ENCODE results near the gene ACAA2.
A peak's percentile ranks its signal among the peaks of the same experiment; 100 is the strongest.

Gene ACAA2

DNA sequence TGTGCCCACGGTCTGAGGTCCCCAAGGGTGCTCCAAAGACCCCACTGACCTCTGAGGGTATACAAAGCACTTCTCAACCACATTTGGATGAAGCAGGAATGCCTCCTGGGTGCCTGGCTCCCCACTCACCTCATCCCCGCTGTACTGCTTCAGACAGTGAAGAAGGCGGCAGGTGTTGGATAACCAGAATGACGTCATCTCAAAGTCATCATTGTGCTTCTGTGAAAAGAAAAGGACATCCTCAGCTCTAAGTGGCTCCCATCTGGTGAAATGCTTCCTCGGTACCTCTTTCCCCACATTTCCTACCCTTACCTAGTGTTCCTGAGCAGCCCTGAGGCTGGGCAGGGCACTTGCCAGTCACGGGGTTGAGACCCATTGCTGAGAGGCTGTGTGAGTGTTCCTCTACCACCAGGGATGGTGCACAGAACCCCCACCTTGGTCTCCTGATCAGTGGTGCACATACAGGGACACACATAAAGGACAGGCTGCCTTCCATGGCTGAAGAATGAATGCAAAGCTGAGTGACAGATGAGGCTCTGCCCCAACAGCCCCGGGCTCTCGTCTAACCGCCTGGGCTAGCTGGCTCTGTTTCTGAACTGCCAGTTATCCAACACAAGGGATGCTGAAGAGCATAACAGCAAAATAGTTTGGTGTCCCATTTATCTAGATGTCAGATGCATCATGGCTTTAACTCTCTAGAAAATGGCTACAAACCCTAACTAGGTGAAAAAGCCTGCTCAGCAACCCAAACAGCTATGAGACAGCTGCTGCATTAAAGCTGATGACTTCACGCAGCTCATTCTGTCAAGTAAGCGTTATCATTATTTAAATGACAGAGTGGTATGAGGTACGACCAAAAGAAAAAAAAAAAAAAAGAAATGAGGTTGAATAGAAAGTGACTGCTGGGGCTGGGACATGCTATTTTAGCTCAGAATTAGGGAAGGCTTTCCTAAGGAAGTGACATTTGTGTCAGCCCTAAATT lies 28.2 kb upstream of the ACAA2 start:
- H3K23ac ChIP-seq (ENCODE audit: low read length): no peak overlapping the region
- no peaks in the 10 kb centered on the region for H3K79me1 ChIP-seq (ENCODE audit: low read length)
- no peak overlapping the region for H3K4ac ChIP-seq (ENCODE audit: low read depth, low read length)
- no peak overlapping the region for H2BK12ac ChIP-seq (ENCODE audit: low read length)
- H4K8ac ChIP-seq (ENCODE audit: low read depth, low read length): no peak overlapping the region
- H3K27ac ChIP-seq (ENCODE audit: low read depth, low read length): no peak overlapping the region
- no peak overlapping the region for H3K4me2 ChIP-seq (ENCODE audit: low read length)
- H3K14ac ChIP-seq (ENCODE audit: low read length): no peak overlapping the region
- no peak overlapping the region for H2AFZ ChIP-seq (ENCODE audit: insufficient read depth, low read length, poor library complexity)
- H3K4me3 ChIP-seq (ENCODE audit: low read depth, low read length): no peak overlapping the region
- H3K27me3 ChIP-seq (ENCODE audit: insufficient read depth, low read length): no peaks in the 10 kb centered on the region
- H4K12ac ChIP-seq (ENCODE audit: low read depth, low read length): no peak overlapping the region
- H2BK5ac ChIP-seq (ENCODE audit: low read depth, low read length, poor library complexity): no peak overlapping the region
- H2BK120ac ChIP-seq (ENCODE audit: insufficient read depth, low read length, poor library complexity): no peak overlapping the region
- no peaks in the 10 kb centered on the region for H3K79me2 ChIP-seq (ENCODE audit: control insufficient read depth, insufficient read depth, low read length, poor library complexity)
- no peak overlapping the region for H2AK5ac ChIP-seq (ENCODE audit: low read length)
- H3K36me3 ChIP-seq (ENCODE audit: control insufficient read depth in 1 of 2, insufficient read depth in 2 of 2, low read length in 2 of 2): peaks cover 18 to 25% of the 10 kb centered on the region in 2 experiments
- H3K18ac ChIP-seq (ENCODE audit: low read length): no peak overlapping the region
- H3K4me1 ChIP-seq (ENCODE audit: control insufficient read depth in 1 of 2, insufficient read depth in 2 of 2, low read length in 2 of 2): peaks cover 0 to 2% of the 10 kb centered on the region in 2 experiments
- no peak for DNase-seq
- H3K9ac ChIP-seq (ENCODE audit: low read length): no peak overlapping the region
- peaks cover 2% of the 10 kb centered on the region for H3K9me3 ChIP-seq (ENCODE audit: insufficient read depth, low read depth, low read length)
- H4K91ac ChIP-seq (ENCODE audit: low read depth, low read length): no peak overlapping the region
- no CpG with 5 or more reads among the region's 12 CpGs for WGBS (ENCODE audit: extremely low coverage, insufficient coverage, insufficient read length)

- Histone ChIP-seq H3K79me1 (ENCODE audit: low read length) (no peaks in the 10 kb centered on the region), H3K27me3 (ENCODE audit: insufficient read depth, low read length) (no peaks in the 10 kb centered on the region), H3K9me3 (ENCODE audit: insufficient read depth, low read depth, low read length) (peaks cover 2% of the 10 kb centered on the region), H3K4ac (ENCODE audit: low read depth, low read length) (no peak overlapping the region), H3K79me2 (ENCODE audit: control insufficient read depth, insufficient read depth, low read length, poor library complexity) (no peaks in the 10 kb centered on the region), H3K14ac (ENCODE audit: low read length) (no peak overlapping the region), H3K4me2 (ENCODE audit: low read length) (no peak overlapping the region), H2BK12ac (ENCODE audit: low read length) (no peak overlapping the region), H2BK120ac (ENCODE audit: insufficient read depth, low read length, poor library complexity) (no peak overlapping the region), H4K91ac (ENCODE audit: low read depth, low read length) (no peak overlapping the region), H3K23ac (ENCODE audit: low read length) (no peak overlapping the region), H3K18ac (ENCODE audit: low read length) (no peak overlapping the region), H4K12ac (ENCODE audit: low read depth, low read length) (no peak overlapping the region), H3K36me3 (ENCODE audit: control insufficient read depth in 1 of 2, insufficient read depth in 2 of 2, low read length in 2 of 2) (peaks cover 13 to 25% of the 10 kb centered on the region in 2 experiments), H3K27ac (ENCODE audit: low read depth, low read length) (no peak overlapping the region), H2AK5ac (ENCODE audit: low read length) (no peak overlapping the region), H3K4me3 (ENCODE audit: low read depth, low read length) (no peak overlapping the region), H2AFZ (ENCODE audit: insufficient read depth, low read length, poor library complexity) (no peak overlapping the region), H3K9ac (ENCODE audit: low read length) (no peak overlapping the region), H2BK5ac (ENCODE audit: low read depth, low read length, poor library complexity) (no peak overlapping the region), H4K8ac (ENCODE audit: low read depth, low read length) (no peak overlapping the region), H3K4me1 (ENCODE audit: control insufficient read depth in 1 of 2, insufficient read depth in 2 of 2, low read length in 2 of 2) (peaks cover 0 to 2% of the 10 kb centered on the region in 2 experiments)
- DNase-seq: peak; percentile 97 to 99
- no CpG with 5 or more reads among the region's 8 CpGs for WGBS (ENCODE audit: extremely low coverage, insufficient coverage, insufficient read length)
Measured at GRCh38 chr18:49839012-49839411, 25.7 kb upstream of the ACAA2 start.

- H3K79me2 ChIP-seq (ENCODE audit: control insufficient read depth, insufficient read depth, low read length, poor library complexity): no peaks in the 10 kb centered on the region
- H3K36me3 ChIP-seq (ENCODE audit: control insufficient read depth in 1 of 2, insufficient read depth in 2 of 2, low read length in 2 of 2): peaks cover 13 to 25% of the 10 kb centered on the region in 2 experiments
- DNase-seq: no peak
- no peak overlapping the region for H3K4me2 ChIP-seq (ENCODE audit: low read length)
- no peak overlapping the region for H3K18ac ChIP-seq (ENCODE audit: low read length)
- H3K27me3 ChIP-seq (ENCODE audit: insufficient read depth, low read length): no peaks in the 10 kb centered on the region
- no peak overlapping the region for H2BK120ac ChIP-seq (ENCODE audit: insufficient read depth, low read length, poor library complexity)
- H3K4ac ChIP-seq (ENCODE audit: low read depth, low read length): no peak overlapping the region
- H3K23ac ChIP-seq (ENCODE audit: low read length): no peak overlapping the region
- no peak overlapping the region for H4K12ac ChIP-seq (ENCODE audit: low read depth, low read length)
- peaks cover 0 to 2% of the 10 kb centered on the region in 2 experiments for H3K4me1 ChIP-seq (ENCODE audit: control insufficient read depth in 1 of 2, insufficient read depth in 2 of 2, low read length in 2 of 2)
- no peak overlapping the region for H4K91ac ChIP-seq (ENCODE audit: low read depth, low read length)
- no peak overlapping the region for H3K4me3 ChIP-seq (ENCODE audit: low read depth, low read length)
- H4K8ac ChIP-seq (ENCODE audit: low read depth, low read length): no peak overlapping the region
- H2AFZ ChIP-seq (ENCODE audit: insufficient read depth, low read length, poor library complexity): no peak overlapping the region
- no peak overlapping the region for H3K27ac ChIP-seq (ENCODE audit: low read depth, low read length)
- peaks cover 2% of the 10 kb centered on the region for H3K9me3 ChIP-seq (ENCODE audit: insufficient read depth, low read depth, low read length)
- H3K9ac ChIP-seq (ENCODE audit: low read length): no peak overlapping the region
- no peaks in the 10 kb centered on the region for H3K79me1 ChIP-seq (ENCODE audit: low read length)
- no peak overlapping the region for H2AK5ac ChIP-seq (ENCODE audit: low read length)
- WGBS (ENCODE audit: extremely low coverage, insufficient coverage, insufficient read length): no CpG with 5 or more reads among the region's 4 CpGs
- no peak overlapping the region for H2BK12ac ChIP-seq (ENCODE audit: low read length)
- H2BK5ac ChIP-seq (ENCODE audit: low read depth, low read length, poor library complexity): no peak overlapping the region
- no peak overlapping the region for H3K14ac ChIP-seq (ENCODE audit: low read length)
Measured at GRCh38 chr18:49838381-49838780, 25.0 kb upstream of the ACAA2 start.

DNA sequence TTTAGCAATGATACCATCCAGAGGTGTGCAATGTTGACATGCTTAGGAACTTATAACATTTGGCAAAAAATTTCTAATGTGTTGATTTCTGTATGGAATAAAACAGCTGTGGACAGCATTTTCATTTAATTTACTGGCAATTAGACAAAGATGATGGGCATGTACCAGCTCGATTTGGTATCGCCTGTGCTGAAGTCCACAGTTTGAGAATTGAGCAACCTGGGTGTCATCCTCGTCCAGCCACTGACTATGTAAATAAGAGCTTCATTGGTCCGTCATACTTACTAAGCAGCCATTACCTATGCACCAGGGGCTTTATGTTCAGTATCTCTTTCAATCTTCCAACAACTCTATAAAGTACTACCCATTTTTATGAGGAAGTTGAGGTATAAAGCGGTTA lies 24.6 kb upstream of the ACAA2 start:
- Histone ChIP-seq H3K27ac (ENCODE audit: low read depth, low read length) (no peak overlapping the region), H2AK5ac (ENCODE audit: low read length) (no peak overlapping the region), H2BK120ac (ENCODE audit: insufficient read depth, low read length, poor library complexity) (no peak overlapping the region), H3K14ac (ENCODE audit: low read length) (no peak overlapping the region), H3K18ac (ENCODE audit: low read length) (no peak overlapping the region), H3K9ac (ENCODE audit: low read length) (no peak overlapping the region), H4K91ac (ENCODE audit: low read depth, low read length) (no peak overlapping the region), H3K23ac (ENCODE audit: low read length) (no peak overlapping the region), H2BK5ac (ENCODE audit: low read depth, low read length, poor library complexity) (no peak overlapping the region), H3K4ac (ENCODE audit: low read depth, low read length) (no peak overlapping the region), H3K79me2 (ENCODE audit: control insufficient read depth, insufficient read depth, low read length, poor library complexity) (no peaks in the 10 kb centered on the region), H3K79me1 (ENCODE audit: low read length) (no peaks in the 10 kb centered on the region), H3K27me3 (ENCODE audit: insufficient read depth, low read length) (no peaks in the 10 kb centered on the region), H3K36me3 (ENCODE audit: control insufficient read depth in 1 of 2, insufficient read depth in 2 of 2, low read length in 2 of 2) (peaks cover 11 to 25% of the 10 kb centered on the region in 2 experiments), H3K4me3 (ENCODE audit: low read depth, low read length) (no peak overlapping the region), H3K9me3 (ENCODE audit: insufficient read depth, low read depth, low read length) (peaks cover 2% of the 10 kb centered on the region), H3K4me1 (ENCODE audit: control insufficient read depth in 1 of 2, insufficient read depth in 2 of 2, low read length in 2 of 2) (peaks cover 0 to 2% of the 10 kb centered on the region in 2 experiments), H3K4me2 (ENCODE audit: low read length) (no peak overlapping the region), H4K12ac (ENCODE audit: low read depth, low read length) (no peak overlapping the region), H2AFZ (ENCODE audit: insufficient read depth, low read length, poor library complexity) (no peak overlapping the region), H4K8ac (ENCODE audit: low read depth, low read length) (no peak overlapping the region), H2BK12ac (ENCODE audit: low read length) (no peak overlapping the region)
- DNase-seq: peak in 1 of 2 donors; percentile 35
- WGBS (ENCODE audit: extremely low coverage, insufficient coverage, insufficient read length): no CpG with 5 or more reads among the region's 5 CpGs
